ENCODE measurements around the gene IL37. TPM values are rescaled to one million over a fixed set of nuclear protein-coding genes. Genes with fewer than 3 reads are reported as not detected.

The IL37 gene
- total RNA-seq, 2 donors from 2014 or later = not detected

GRCh38 chr2:112921982-112922381 is 11.0 kb downstream of the IL37 start:
- Histone ChIP-seq H3K9me3 (peaks cover 0 to 4% of the 10 kb centered on the region in 2 donors), H3K36me3 (no peaks in the 10 kb centered on the region), H3K4me3 (no peak overlapping the region), H3K4me1 (no peaks in the 10 kb centered on the region), H3K27ac (no peak overlapping the region), H3K27me3 (no peaks in the 10 kb centered on the region)
- no peak for TF ChIP-seq CTCF (IDR thresholded peaks at IDR 0.05)
- no peak for DNase-seq (ENCODE audit: low spot score)

GRCh38 chr2:112923237-112923966 is 12.4 kb downstream of the IL37 start:
- no peak for DNase-seq (ENCODE audit: low spot score)
- Histone ChIP-seq H3K4me3 (no peak overlapping the region), H3K9me3 (peaks cover 0 to 4% of the 10 kb centered on the region in 2 donors), H3K4me1 (no peaks in the 10 kb centered on the region), H3K36me3 (no peaks in the 10 kb centered on the region), H3K27me3 (no peaks in the 10 kb centered on the region), H3K27ac (no peak overlapping the region)
- TF ChIP-seq CTCF (IDR thresholded peaks at IDR 0.05) = no peak

GRCh38 chr2:112923967-112924338 is 13.0 kb downstream of the IL37 start:
- Histone ChIP-seq H3K27me3 (no peaks in the 10 kb centered on the region), H3K36me3 (no peaks in the 10 kb centered on the region), H3K9me3 (peaks cover 0 to 4% of the 10 kb centered on the region in 2 donors), H3K4me3 (no peak overlapping the region), H3K4me1 (no peaks in the 10 kb centered on the region), H3K27ac (no peak overlapping the region)
- DNase-seq (ENCODE audit: low spot score) = no peak
- TF ChIP-seq CTCF (IDR thresholded peaks at IDR 0.05) = no peak

GRCh38 chr2:112924360-112924759 is 13.4 kb downstream of the IL37 start:
- Histone ChIP-seq H3K27ac (no peak overlapping the region), H3K4me3 (no peak overlapping the region), H3K36me3 (no peaks in the 10 kb centered on the region), H3K9me3 (peaks cover 0 to 2% of the 10 kb centered on the region in 2 donors), H3K4me1 (no peaks in the 10 kb centered on the region), H3K27me3 (no peaks in the 10 kb centered on the region)
- DNase-seq (ENCODE audit: low spot score) = no peak
- TF ChIP-seq CTCF (IDR thresholded peaks at IDR 0.05) = no peak

- no peak for DNase-seq (ENCODE audit: low spot score)
- no peaks in the 10 kb centered on the region for H3K9me3 ChIP-seq
- TF ChIP-seq CTCF (IDR thresholded peaks at IDR 0.05) = no peak
- H3K4me1 ChIP-seq = no peaks in the 10 kb centered on the region
- H3K27me3 ChIP-seq = no peaks in the 10 kb centered on the region
- no peak overlapping the region for H3K4me3 ChIP-seq
- H3K36me3 ChIP-seq = no peaks in the 10 kb centered on the region
- no peak overlapping the region for H3K27ac ChIP-seq
Observed at GRCh38 chr2:112924821-112925220, 13.9 kb downstream of the IL37 start.

GRCh38 chr2:112926707-112927106 is 15.7 kb downstream of the IL37 start:
- Histone ChIP-seq H3K27ac (no peak overlapping the region), H3K4me3 (no peak overlapping the region), H3K4me1 (no peaks in the 10 kb centered on the region), H3K9me3 (no peaks in the 10 kb centered on the region), H3K36me3 (no peaks in the 10 kb centered on the region), H3K27me3 (no peaks in the 10 kb centered on the region)
- TF ChIP-seq CTCF (IDR thresholded peaks at IDR 0.05) = no peak
- DNase-seq (ENCODE audit: low spot score) = no peak

All from right atrium auricular region (tissue), 2 donors.